GM21390 (cell line): ENCODE data around the gene PDE10A.

Experiments
- ATAC-seq: cut with Tn5 transposase; IDR thresholded peaks from one replicate; pipeline ENCODE4 v1.9.1; 2021; ENCODE audit not compliant: unreplicated experiment

PDE10A gene

DNA sequence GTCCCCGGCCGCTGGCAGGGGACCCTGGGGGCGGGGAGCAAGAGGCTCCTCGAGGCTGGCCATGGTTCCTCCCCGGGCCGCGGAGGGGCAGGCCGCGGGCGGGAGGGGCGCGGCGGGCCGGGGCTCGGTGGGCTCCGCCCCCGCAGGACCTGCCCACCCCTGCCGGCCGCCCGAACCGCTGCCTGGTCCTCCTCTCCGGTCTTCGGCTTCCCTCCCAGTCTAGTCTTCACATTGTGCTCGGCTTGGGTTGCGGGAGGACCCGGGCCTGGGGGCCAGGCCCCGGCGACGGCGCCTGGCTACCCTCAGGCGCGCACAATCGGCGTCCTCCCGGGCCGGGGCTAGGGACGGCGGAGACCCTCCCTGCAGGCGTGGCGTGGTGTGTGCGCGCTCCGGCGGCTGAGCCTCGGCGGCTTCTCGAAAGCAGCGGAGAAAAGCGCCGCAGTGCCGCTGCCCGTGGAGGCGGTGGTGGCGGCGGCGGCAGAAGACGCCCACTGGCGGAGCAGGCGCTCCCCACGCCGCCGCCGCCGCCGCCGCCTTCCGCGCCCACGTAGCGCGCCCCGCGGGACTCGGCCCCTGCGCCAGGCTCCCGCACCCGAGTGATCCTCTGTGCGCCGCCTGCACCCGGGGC is at the start of gene PDE10A:
TSS of gene PDE10A (minus strand) at position 493 of the 628 bp plus-strand sequence. CDS start at position 63, 430 bp downstream.
- no peak for ATAC-seq

DNA sequence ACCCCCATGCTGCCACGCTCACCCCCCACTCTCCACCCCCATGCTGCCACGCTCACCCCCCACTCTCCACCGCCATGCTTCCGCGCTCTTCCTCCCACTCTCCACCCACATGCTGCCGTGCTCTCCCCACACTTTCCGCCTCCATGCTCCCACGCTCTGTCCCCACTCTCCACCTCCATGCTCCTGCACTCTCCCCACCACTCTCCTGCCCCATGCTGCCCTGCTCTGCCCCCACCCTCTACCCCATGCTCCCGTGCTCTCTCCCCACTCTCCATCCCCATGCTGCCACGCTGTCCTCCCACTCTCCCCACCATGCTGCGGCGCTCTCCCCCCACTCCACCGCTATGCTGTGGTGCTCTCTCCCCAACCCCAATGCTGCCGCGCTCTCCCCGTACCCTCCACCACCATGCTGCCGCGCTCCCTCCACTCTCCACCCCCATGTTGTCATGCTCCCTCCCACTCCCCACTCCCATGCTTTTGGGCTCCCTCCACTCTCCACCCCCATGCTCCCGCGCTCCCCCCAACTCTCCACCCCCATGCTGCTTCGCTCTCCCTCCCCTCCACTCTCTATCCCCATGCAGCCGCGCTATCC is 46.0 kb upstream of the PDE10A start:
- ATAC-seq, result no peak

DNA sequence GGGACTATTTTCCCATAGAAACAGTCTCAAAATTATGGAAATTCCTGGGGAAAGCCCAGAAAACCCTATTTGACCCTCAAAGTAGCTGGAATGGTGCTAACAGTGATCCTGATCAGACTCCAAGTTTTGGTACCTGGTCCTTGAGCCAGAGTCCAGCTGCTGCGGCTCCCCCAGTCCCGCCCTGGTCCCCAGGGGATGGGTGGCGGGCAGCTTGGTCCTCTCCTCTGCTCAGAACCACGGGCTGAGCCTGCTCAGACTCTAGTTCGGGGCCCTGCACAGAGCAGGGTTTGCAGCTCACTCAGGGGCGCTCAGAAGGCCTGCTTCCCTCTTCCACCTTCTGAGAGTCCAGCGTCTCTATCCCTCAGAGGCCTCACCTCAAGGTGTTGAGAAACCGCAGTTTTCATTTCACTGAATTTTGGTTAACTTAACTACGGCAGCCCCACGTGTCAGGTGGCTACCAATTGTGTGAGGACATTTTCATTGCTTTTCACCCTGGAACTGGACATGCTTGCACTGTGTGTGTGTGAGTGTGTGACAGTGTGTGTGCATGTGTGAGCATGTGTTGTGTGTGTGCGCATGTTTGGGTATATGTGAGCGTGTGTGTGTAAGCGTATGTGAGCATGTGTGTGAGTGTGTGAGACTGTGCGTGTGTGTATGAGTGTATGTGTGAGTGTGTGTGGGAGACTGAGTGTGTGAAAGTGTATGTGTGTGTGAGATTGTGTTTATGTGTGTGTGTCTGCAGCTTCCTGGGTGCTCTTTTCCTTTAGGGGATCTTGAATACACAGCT is 44.2 kb upstream of the PDE10A start:
- no peak for ATAC-seq

DNA sequence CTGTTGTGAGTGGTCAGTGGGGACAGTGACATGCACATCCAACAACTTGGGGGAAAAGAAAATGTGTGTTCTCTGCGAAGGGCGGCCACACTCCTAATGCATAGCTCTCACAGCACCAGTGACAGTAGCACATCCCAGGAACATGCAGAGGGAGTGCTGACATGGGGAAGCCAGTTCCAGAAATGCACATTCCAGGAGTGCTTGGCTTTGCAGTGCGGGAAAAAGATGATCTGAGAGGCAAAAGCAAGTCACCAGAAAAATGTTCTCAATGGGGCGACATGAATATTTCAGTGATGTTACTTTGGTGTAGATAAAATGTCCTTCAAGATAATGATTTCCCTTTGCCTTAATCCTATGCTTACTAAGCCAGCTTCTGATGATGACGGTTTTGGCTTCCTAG is 42.9 kb upstream of the PDE10A start:
- ATAC-seq, result no peak

DNA sequence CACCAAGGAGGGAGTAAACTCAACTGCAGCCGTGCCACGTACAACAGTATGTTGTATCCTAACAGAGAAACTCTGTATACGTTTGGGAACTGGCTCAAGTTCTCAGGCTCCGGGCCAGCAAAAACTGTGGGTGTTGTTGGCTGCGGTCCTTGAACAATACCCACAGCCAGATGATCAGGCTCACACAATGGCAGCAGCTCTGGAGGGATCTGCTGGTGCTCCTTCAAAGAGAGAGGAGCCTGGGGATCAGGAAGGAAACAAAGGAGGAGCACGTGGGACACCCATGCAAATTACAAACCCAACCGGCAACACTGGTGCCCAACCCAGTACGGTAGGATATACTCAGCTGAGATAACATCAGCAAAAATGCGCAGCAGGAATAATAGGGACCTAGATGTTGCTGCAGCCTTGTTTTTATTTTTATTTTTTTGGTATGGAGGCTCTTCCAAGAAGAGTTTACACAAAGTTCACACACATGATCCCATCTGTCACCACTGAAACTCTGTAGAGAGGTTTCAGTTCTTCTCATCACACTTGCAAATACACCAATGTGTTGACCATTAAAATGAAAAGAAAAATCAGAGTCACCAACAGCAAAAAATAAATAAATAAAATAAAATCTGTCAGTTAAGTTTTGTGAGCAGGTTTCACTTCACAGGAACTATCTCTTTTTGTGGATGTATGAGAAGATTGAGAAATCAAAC is 41.2 kb upstream of the PDE10A start:
- peak; percentile 47 for ATAC-seq

DNA sequence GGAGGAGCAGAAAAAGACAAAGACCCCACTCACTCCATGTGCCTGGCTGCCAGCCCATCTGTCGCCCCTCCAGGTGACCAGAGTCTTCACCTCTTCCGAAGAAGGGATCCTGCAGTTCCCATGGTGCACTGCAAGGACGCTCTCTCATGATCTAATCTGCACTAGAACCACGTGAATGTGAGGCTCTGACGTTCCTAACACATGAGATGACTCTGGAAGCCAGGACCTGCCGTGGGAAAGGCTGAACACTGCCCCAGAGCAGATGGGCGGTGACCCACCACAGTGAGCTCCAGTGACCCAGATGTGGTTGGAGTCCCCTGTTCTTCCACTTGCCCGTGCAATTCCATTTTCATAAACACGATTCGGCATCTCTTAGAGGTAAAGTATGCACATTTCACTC is 39.6 kb upstream of the PDE10A start:
- ATAC-seq, result no peak

- no peak for ATAC-seq
Observed at GRCh38 chr6:165701564-165702354, 38.7 kb upstream of the PDE10A start.

DNA sequence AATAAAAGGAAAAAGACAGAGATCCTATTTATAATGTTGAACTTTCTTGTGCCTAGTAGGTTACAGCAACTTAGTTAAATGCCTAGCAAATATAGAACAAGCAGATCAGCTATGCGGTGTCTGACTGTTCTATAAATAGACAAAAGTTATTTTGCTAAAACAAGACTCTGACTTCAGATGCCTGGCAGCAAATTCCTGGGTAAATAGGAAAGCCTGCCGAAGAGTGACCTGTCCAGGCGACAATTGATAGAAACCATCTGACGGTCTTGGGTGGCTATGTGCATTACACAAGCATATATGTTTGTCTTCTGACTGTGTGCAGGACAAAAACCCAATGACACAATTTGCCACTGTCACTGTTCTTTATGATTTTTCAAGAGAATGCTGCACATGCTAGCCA is 38.0 kb upstream of the PDE10A start:
- no peak for ATAC-seq

DNA sequence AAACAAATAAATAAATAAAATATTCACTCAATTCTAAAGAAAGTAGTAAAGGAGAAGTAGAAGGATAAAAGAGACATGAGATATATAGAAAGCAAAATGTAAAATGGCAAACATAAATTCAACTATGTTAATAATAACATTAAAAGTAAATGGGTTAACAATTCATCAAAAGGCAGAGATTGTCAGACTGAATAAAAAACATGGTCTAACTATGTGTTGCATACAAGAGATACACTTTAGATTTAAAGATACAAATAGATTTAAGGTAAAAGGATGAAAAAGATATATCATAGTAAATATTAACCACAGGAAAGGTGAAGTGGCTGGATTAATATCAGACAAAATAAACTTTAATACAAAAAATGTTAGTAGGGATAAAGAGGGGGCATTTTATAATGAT is 35.8 kb upstream of the PDE10A start:
- no peak for ATAC-seq

DNA sequence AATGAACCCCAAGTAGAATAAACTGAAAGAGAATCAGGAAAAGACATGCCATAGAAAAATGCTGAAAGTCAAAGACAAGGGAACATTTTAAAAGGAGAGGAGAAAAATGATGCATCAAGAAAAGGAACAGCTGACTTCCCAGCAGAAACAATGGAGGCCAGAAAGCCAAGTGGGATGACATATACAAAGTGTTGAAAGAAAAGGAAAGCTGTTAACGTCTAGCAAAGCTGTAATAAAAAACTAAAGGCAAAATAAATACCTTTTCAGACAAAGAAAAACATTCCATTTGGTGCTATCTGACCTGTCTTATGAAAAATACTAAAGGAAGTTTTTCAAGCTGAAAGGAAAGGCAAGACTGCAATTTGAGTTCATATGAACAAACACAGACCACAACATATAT is 34.1 kb upstream of the PDE10A start:
- ATAC-seq, result no peak

GRCh38 chr6:165695722-165696515 is 32.9 kb upstream of the PDE10A start:
- ATAC-seq, result no peak

DNA sequence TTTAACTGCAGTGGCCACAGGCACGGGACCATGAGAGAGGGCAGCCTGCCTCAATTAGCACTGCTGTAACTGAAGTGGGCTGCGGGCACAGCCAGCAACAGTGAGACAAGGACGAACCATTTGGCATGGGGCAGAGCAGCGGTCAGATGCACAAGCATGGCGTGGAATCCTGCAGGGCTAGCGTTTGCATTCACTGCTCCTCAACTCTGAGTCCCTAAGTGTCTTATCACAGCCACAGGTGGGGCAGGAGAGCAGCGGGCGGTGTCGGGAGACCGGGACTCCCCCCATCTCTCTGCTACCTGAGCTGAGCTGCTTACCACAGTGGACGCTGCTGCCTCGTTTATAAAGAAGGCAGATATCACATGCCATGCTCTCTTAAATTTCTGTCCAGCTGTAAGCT is 31.3 kb upstream of the PDE10A start:
- ATAC-seq, result no peak

DNA sequence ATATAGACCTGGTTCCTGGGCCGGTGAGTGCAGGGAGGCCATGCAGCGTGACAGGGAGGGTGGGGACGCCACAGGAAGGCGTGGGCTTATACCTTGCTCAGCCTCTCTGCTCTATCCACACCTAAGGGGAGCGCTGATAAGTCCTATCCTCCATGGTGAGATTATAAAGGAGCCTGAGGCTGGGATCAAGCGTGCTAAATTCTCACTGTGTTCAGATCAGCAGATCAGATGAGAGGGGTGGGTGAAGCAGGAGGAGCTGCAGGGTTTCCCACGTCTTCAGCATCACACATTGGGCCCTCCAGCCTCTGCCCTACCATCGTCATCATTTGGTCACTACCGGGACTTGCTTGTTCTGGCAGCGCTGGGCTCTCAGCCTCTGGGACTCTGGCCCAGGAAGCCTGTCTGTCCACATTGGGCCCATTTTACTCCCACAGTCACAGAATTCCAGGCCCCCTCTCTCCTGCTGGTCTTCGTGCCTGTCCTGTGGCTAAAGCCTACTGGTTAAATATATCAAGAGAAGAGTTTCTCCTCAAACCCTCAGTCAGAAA is 29.1 kb upstream of the PDE10A start:
- ATAC-seq, result no peak

GRCh38 chr6:165689699-165690098 is 26.7 kb upstream of the PDE10A start:
- ATAC-seq, result no peak

DNA sequence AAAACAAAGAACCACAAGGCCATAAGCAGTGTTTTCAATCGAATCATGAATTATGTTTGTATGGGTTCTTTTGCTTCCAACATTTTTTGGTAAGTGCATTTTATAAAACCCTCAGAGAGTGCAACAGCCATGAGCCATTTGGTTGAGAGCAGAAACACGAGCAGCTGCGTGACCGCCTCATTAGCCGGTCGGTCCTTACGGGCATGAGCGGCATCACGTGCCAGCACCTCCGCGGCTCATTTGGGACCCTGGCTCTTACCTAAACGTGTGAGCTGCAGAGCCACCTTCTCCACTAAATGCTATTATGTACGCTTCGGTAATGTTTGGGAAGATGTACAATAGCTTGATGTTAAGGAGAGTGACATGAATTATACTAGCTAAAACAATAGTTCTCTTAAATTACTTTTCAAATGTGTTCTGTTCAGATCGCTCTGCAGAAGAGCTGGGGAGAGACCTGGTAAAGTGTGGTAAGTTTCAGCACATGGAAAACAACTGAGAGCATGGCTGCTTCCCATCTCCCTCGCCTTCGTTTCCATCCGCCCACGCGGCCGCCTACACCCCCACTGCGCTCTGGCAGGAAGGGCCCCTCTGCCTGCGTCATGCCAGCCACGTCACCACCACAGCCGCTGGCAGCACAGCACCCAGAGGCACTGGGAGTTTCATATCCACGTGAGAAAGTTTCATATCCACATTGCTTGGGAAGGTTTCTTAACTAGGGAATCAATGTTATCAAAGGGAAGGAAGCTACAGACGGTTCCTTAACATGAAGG is 23.7 kb upstream of the PDE10A start:
- no peak for ATAC-seq

DNA sequence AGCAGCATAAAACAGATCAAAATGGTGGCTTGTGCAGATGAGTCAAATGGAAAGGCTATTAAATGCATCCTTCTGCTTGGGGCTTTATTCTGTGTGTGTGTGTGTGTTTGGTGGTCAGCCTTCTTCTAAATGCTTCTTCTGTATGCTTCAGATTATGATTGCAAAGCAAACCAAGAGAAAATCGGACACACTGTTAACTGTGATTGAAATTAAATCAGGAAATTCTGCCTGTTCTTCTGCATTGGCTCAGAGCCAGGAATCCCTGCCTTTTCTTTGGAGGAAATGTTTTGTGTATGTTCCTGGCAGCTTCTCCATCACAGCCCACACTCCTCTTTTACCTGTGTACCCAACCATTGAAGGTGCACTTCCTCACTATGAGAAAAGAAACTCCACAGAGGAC is 22.3 kb upstream of the PDE10A start:
- ATAC-seq, result no peak

DNA sequence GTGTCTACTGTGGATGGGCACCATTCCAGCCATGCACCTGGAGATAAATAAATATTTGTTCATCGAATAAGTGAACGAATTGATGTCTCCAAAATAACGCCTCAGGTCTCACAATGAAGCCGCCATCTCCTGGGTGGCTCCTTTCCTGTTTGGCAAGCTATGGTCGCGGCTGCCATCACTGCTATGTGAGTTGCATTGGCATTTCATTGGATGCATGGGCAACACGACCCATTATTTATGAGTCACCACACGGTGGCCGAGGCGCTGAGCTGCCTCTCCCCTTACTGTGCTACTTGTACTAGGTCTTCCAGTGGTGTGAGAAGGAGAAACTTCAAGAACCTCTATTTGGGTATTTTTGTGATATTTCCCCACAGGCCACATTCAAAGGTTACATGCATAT is 21.3 kb upstream of the PDE10A start:
- no peak for ATAC-seq

DNA sequence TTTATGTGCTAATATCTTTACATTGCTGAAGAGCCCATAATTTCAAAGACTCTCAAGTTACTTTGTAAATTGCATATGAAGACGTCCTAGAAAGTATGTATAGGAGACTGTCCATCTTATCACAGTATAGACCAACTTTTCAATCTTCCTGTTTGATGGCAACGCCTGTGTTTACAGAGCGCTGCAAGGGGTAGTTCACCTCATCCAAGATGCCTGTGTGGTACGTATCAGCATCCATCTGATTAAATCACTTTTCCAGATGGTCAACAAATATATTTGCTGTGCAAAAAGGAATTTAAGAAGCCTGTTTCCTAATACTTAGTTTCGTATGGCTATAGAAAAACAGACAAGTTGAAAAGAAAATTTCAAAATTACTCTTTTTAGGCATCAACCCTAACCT is 17.9 kb upstream of the PDE10A start:
- no peak for ATAC-seq

GRCh38 chr6:165679326-165679725 is 16.3 kb upstream of the PDE10A start:
- ATAC-seq, result no peak
